Measurements from ENCODE around the gene MSTN. TPM values are rescaled to one million over a fixed set of nuclear protein-coding genes. Genes with fewer than 3 reads are reported as not detected.

The MSTN gene
- total RNA-seq, 4 donors from 2014 or later: 0.31 to 0.57 (median 0.40) TPM; not detected in 1

DNA sequence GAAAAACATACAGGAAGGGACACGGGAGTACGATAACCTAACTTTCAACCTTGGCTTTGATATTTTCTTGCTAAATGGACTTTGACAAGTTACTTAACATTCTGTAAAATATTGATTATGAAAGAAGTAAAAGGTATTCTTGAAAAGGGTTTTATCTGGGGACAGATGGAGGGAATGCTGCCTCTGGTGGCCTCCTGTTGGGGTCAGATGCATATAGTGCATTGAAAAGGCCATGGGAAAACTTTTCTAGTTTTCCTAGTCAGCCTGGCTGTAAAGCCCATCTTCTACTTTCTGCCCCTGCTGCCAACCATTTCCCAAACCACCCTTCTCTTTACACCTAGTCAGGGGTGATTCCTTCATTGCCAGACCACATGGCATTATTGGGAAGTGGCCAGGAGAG, 22.2 kb upstream of the MSTN start:
- Histone ChIP-seq H3K27ac (no peak overlapping the region), H3K4me1 (no peaks in the 10 kb centered on the region), H3K4me3 (no peak overlapping the region), H3K27me3 (no peaks in the 10 kb centered on the region), H3K9me3 (no peaks in the 10 kb centered on the region), H3K36me3 (no peaks in the 10 kb centered on the region)
- no peak for ATAC-seq
- WGBS, 2 donors (ENCODE audit: low coverage in 1 of 2): 43 to 67% methylated on average over 2 of the region's 2 CpGs
- TF ChIP-seq, protein P1, sequence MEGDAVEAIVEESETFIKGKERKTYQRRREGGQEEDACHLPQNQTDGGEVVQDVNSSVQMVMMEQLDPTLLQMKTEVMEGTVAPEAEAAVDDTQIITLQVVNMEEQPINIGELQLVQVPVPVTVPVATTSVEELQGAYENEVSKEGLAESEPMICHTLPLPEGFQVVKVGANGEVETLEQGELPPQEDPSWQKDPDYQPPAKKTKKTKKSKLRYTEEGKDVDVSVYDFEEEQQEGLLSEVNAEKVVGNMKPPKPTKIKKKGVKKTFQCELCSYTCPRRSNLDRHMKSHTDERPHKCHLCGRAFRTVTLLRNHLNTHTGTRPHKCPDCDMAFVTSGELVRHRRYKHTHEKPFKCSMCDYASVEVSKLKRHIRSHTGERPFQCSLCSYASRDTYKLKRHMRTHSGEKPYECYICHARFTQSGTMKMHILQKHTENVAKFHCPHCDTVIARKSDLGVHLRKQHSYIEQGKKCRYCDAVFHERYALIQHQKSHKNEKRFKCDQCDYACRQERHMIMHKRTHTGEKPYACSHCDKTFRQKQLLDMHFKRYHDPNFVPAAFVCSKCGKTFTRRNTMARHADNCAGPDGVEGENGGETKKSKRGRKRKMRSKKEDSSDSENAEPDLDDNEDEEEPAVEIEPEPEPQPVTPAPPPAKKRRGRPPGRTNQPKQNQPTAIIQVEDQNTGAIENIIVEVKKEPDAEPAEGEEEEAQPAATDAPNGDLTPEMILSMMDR (IDR thresholded peaks at IDR 0.05): no peak
- TF ChIP-seq POLR2A (IDR thresholded peaks at IDR 0.05) (no peak), POLR2AphosphoS5 (IDR thresholded peaks at IDR 0.05) (no peak), EP300 (IDR thresholded peaks at IDR 0.05) (no peak)

GRCh38 chr2:190082118-190082517, 19.6 kb upstream of the MSTN start:
- H3K4me3 ChIP-seq: no peak overlapping the region
- H3K27ac ChIP-seq: no peak overlapping the region
- H3K4me1 ChIP-seq: no peaks in the 10 kb centered on the region
- no peaks in the 10 kb centered on the region for H3K27me3 ChIP-seq
- peaks cover 0 to 7% (median 0%) of the 10 kb centered on the region in 3 donors for H3K9me3 ChIP-seq
- TF ChIP-seq EP300 (IDR thresholded peaks at IDR 0.05) (no peak), POLR2AphosphoS5 (IDR thresholded peaks at IDR 0.05) (no peak), POLR2A (IDR thresholded peaks at IDR 0.05) (no peak)
- TF ChIP-seq, protein P1 (IDR thresholded peaks at IDR 0.05): no peak
- WGBS, 2 donors (ENCODE audit: low coverage in 1 of 2): 100% methylated on average over 1 of the region's 1 CpG
- ATAC-seq: no peak
- H3K36me3 ChIP-seq: no peaks in the 10 kb centered on the region

DNA sequence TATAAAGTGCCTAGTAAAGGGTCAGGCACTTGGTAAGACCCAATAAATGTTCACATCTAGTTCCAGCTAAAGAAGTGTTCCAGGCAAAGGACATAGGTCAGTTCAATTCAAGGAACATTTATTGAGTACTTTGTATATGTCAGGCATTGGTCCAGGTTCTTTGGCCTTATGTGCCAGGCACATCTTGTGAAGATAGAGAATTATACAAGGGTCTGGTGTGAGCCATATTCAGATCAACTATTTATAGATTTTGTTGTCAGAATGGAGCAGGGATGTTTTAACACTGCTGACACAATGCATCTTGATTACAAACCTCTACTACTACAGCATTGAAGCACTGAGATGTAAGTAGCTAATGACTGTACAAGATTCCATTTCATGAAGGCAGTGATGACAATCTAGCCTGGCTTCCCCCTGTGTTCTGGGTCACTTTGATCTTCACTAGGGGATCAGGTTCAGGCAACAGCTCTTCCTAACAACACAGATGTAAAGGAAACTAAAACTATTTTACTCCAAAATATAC, 18.1 kb upstream of the MSTN start:
- no peaks in the 10 kb centered on the region for H3K27me3 ChIP-seq
- H3K4me1 ChIP-seq: no peaks in the 10 kb centered on the region
- H3K4me3 ChIP-seq: no peak overlapping the region
- no peak overlapping the region for H3K27ac ChIP-seq
- TF ChIP-seq POLR2AphosphoS5 (IDR thresholded peaks at IDR 0.05) (no peak), POLR2A (IDR thresholded peaks at IDR 0.05) (no peak), EP300 (IDR thresholded peaks at IDR 0.05) (no peak)
- TF ChIP-seq, protein P1 (IDR thresholded peaks at IDR 0.05): no peak
- peaks cover 0 to 12% (median 0%) of the 10 kb centered on the region in 3 donors for H3K9me3 ChIP-seq
- H3K36me3 ChIP-seq: no peaks in the 10 kb centered on the region
- no peak for ATAC-seq

DNA sequence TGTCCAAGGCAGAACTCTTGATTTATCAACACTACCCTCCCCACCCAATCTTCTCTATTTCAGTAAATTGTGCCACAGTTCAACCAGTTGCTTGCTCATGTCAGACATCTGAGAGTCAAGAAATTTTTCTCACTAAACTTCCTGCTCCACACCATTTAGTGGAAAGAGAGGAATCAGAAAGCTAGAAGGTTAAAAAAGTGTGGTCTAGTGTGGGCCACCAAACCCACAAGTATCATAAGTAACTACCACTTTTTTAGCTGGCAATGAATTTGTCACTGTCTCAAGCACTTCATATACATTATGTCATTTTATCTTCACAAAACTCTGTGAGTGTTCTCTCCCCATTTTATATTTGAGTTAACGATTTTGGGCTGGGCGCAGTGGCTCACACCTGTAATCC, 16.6 kb upstream of the MSTN start:
- ATAC-seq: no peak

DNA sequence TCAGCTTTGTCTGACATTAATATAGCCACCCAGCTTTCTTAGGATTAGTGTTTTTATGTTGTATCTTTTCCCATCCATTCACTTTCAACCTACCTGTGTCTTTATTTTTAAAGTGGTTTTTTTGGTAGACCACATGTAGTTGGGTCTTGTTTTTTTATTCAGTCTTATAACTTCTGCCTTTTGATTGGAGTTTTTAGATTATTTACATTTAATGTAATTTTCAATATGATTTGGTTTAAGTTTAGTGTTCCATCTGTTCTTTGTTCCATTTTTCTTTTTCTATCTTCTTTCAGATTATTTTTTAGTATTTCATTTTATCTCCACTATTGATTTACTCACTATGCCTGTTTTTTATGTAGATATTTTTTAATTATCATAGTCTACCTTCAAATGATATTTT, 13.1 kb upstream of the MSTN start:
- TF ChIP-seq POLR2A (IDR thresholded peaks at IDR 0.05) (no peak), EP300 (IDR thresholded peaks at IDR 0.05) (no peak)
- TF ChIP-seq, protein P1 (IDR thresholded peaks at IDR 0.05): no peak
- Histone ChIP-seq H3K4me3 (no peak overlapping the region), H3K27me3 (no peaks in the 10 kb centered on the region), H3K4me1 (no peaks in the 10 kb centered on the region), H3K9me3 (peaks cover 0 to 12% (median 0%) of the 10 kb centered on the region in 3 donors), H3K36me3 (no peaks in the 10 kb centered on the region), H3K27ac (no peak overlapping the region)
- no peak for ATAC-seq

More for the DNA sequence above, 16.6 kb upstream of the MSTN start:
- no peaks in the 10 kb centered on the region for H3K4me1 ChIP-seq
- no peak overlapping the region for H3K4me3 ChIP-seq
- H3K27me3 ChIP-seq: no peaks in the 10 kb centered on the region
- TF ChIP-seq POLR2AphosphoS5 (IDR thresholded peaks at IDR 0.05) (no peak), EP300 (IDR thresholded peaks at IDR 0.05) (no peak), POLR2A (IDR thresholded peaks at IDR 0.05) (no peak)
- TF ChIP-seq, protein P1 (IDR thresholded peaks at IDR 0.05): no peak
- H3K27ac ChIP-seq: no peak overlapping the region
- peaks cover 0 to 12% (median 0%) of the 10 kb centered on the region in 3 donors for H3K9me3 ChIP-seq
- no peaks in the 10 kb centered on the region for H3K36me3 ChIP-seq
- 93 to 94% methylated on average over 2 of the region's 2 CpGs for WGBS, 2 donors (ENCODE audit: low coverage in 1 of 2)
